Activated CD4-positive, alpha-beta memory T cell treated with anti-CD3 and anti-CD28 coated beads for 36 hours (primary cell): ENCODE measurements around the gene ARHGAP1. TPM values are rescaled to one million over a fixed set of nuclear protein-coding genes. Genes with fewer than 3 reads are reported as not detected.

Experiments
- CTCF ChIA-PET: fragments of 350-600 bp; sonication (Branson Sonifier 250); formaldehyde crosslinking; loops from one replicate; lab custom pipeline; 2021; ENCODE audit warnings: antibody characterized with exemption, inconsistent platforms; lab: Charles Lee
- POLR2A ChIA-PET: fragments of 350-600 bp; sonication (Branson Sonifier 250); formaldehyde crosslinking; loops from one replicate; lab custom pipeline; 2021; ENCODE audit warnings: antibody characterized with exemption; lab: Charles Lee
- DNase-seq: peaks from one replicate; pipeline ENCODE4 v3.0.0-alpha.2; 2020
- H3K27ac Mint-ChIP-seq: one replicate; pipeline ENCODE4 v1.8.0; 2021; ENCODE audit warnings: mixed read lengths
- H3K27me3 Mint-ChIP-seq: one replicate; pipeline ENCODE4 v1.8.0; 2021; ENCODE audit warnings: mixed read lengths
- H3K36me3 Mint-ChIP-seq: one replicate; pipeline ENCODE4 v1.8.0; 2021; ENCODE audit warnings: mixed read lengths
- H3K4me1 Mint-ChIP-seq: one replicate; pipeline ENCODE4 v1.8.0; 2021; ENCODE audit warnings: low read depth, mixed read lengths
- H3K4me3 Mint-ChIP-seq: one replicate; pipeline ENCODE4 v1.8.0; 2021; ENCODE audit warnings: mild to moderate bottlenecking, mixed read lengths
- H3K9me3 Mint-ChIP-seq: one replicate; pipeline ENCODE4 v1.8.0; 2021; ENCODE audit warnings: mixed read lengths
- intact Hi-C: fragments of 100-400 bp; cut with micrococcal nuclease; formaldehyde crosslinking; loops from one replicate; pipeline ENCODE4 v1.15.1; 2023
- total RNA-seq, 2 experiments: library from RNA; stranded (reverse); gene quantifications; one replicate each; pipeline ENCODE4 v1.2.3, GENCODE V29; 2021

Gene ARHGAP1
- total RNA-seq, 2 experiments from 2014 or later: 45.8 to 46.2 TPM

DNA sequence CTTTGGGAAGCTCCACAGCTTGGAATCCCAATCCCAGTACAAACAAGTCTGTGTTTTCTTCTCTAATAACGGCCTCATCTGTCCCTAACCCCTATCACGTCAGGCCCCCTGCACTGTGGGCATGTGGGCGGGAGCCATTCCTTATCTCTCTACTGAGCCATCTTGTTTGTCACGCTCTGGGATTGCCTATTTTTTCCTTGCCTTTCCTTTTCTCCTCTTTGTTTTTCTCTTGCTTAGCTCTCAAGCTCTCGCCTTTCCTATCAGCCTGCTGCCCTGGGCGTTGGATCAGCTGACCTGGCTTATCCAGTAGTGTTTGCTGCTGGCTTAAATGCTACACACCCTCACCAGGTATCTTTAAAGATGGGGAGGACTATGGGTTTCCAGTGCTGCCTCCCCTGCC lies 35.8 kb downstream of the ARHGAP1 start:
- ChIA-PET CTCF (no interaction called here), POLR2A (no interaction called here)
- H3K27me3 Mint-ChIP-seq: no peaks in the 10 kb centered on the region
- no peak overlapping the region for H3K4me3 Mint-ChIP-seq
- no peaks in the 10 kb centered on the region for H3K9me3 Mint-ChIP-seq
- H3K27ac Mint-ChIP-seq: no peak overlapping the region
- peaks cover 12% of the 10 kb centered on the region for H3K4me1 Mint-ChIP-seq
- intact Hi-C loops: no loop called here
- H3K36me3 Mint-ChIP-seq: peaks cover 22% of the 10 kb centered on the region
- no peak for DNase-seq

DNA sequence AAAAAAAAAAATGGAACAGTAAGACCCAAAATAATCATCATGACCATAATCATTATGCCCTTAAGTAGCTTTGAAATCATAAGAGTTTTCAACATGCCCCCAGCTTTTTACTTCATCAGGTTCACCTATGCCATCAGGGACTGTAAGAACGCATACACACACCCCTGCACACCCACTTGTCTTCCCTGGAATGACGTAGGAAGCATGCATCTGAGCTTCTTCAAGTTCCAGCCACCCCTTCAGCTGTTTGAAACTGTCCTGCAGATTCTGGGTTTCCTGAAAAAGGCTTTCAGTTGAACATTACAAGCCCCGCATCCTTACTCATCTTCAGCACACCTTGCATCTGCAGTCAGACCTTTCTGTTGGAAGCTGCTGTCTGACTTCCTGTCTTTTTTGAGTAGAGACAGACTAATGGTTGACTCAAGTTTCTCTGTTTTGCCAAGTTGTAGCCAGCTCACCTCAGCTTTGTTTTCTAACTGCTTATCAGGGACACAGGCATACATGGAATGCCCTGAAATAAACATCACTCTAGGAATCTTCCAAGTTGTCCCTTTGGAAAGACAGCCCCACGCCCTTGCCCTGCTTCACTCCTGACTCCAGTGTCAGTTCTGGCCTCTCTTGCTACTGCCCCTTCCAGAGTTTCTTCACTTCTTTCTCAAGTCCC lies 37.0 kb downstream of the ARHGAP1 start:
- CTCF ChIA-PET: no interaction called here
- DNase-seq: no peak
- POLR2A ChIA-PET: no interaction called here
- Mint-ChIP-seq H3K4me3 (no peak overlapping the region), H3K36me3 (peaks cover 18% of the 10 kb centered on the region), H3K9me3 (no peaks in the 10 kb centered on the region), H3K27me3 (no peaks in the 10 kb centered on the region), H3K4me1 (peaks cover 4% of the 10 kb centered on the region), H3K27ac (peak overlapping the region; percentile 13)
- intact Hi-C loops: no loop called here

DNA sequence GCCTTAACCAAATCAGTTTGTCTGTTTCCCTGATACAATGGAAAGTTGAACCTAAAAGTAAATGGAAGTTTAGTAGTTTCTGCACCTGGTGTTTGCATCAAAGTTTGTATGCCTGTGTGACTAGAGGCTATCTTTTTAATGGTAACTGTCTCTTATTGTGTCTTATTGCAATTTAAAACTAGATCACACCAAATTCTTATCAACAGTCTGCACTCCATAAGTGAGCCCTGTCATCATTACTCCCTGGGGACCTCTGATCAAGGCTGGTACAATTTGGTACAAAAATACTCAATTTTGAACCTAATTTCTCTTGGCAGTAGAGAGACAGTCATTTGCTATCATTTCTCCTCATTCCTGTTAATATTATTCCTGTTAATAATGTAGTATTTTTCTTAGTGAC lies 38.1 kb downstream of the ARHGAP1 start:
- Mint-ChIP-seq H3K27ac (no peak overlapping the region), H3K36me3 (peaks cover 21% of the 10 kb centered on the region)
- CTCF ChIA-PET: interaction anchor here (1.2 kb wide), 1 partner anchor 8 kb away, joined by 3 read pairs; no protein-coding TSS in a partner anchor

DNA sequence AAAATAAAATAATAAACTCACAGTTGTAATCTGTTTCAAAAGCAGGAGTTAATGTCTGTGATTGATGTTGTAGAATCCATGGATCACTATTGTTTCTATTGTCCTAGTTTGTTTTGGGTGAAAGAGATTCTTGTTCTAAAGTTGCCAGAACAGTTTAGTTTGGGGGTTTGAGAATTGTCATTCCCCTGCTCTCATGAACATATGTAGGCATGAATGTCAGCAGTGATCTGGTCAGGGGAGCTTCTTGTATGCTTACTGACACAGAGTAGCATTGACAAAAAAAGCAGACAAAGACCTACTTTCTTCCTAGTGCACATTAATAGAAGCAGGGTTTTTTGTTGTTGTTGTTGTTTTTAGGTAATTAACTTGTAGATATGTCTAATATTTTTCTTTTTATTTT lies 38.6 kb downstream of the ARHGAP1 start:
- Mint-ChIP-seq H3K4me1 (peaks cover 4% of the 10 kb centered on the region), H3K4me3 (no peak overlapping the region), H3K36me3 (peaks cover 23% of the 10 kb centered on the region), H3K27me3 (no peaks in the 10 kb centered on the region), H3K9me3 (no peaks in the 10 kb centered on the region), H3K27ac (no peak overlapping the region)
- CTCF ChIA-PET: interaction anchor here (1.2 kb wide), 1 partner anchor 9 kb away, joined by 3 read pairs; no protein-coding TSS in a partner anchor
- POLR2A ChIA-PET: no interaction called here
- intact Hi-C loops: no loop called here
- no peak for DNase-seq

More for the DNA sequence above, 38.1 kb downstream of the ARHGAP1 start:
- POLR2A ChIA-PET: no interaction called here
- no peak overlapping the region for H3K4me3 Mint-ChIP-seq
- no peak for DNase-seq
- intact Hi-C loops: no loop called here
- no peaks in the 10 kb centered on the region for H3K9me3 Mint-ChIP-seq
- H3K27me3 Mint-ChIP-seq: no peaks in the 10 kb centered on the region
- H3K4me1 Mint-ChIP-seq: peaks cover 4% of the 10 kb centered on the region

DNA sequence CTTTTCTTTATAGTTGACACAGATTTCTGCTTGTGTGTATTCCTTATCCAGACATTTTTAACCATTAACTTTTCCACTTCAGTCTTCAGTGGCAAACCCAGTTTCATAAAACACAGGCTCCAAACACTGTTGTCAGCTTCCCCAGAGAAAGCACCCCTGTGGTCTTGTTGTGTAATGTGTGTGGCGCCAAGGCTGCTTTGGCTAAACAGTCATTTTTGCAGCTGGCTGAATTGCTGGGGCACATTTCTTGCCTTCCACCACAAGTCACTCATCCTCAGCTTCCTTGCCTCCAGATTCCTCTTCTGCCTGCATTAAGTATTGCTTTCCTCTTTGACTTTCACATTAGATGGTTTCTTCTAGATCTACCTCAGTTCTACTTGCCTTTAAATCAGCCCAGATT lies 40.5 kb downstream of the ARHGAP1 start:
- Mint-ChIP-seq H3K36me3 (peaks cover 19% of the 10 kb centered on the region), H3K9me3 (no peaks in the 10 kb centered on the region), H3K27ac (no peak overlapping the region), H3K4me1 (peaks cover 4% of the 10 kb centered on the region), H3K4me3 (no peak overlapping the region), H3K27me3 (no peaks in the 10 kb centered on the region)
- intact Hi-C loops: no loop called here
- DNase-seq: no peak
- ChIA-PET CTCF (interaction anchor here (0.6 kb wide), 1 partner anchor 233 kb away, joined by 3 read pairs; no protein-coding TSS in a partner anchor), POLR2A (no interaction called here)

DNA sequence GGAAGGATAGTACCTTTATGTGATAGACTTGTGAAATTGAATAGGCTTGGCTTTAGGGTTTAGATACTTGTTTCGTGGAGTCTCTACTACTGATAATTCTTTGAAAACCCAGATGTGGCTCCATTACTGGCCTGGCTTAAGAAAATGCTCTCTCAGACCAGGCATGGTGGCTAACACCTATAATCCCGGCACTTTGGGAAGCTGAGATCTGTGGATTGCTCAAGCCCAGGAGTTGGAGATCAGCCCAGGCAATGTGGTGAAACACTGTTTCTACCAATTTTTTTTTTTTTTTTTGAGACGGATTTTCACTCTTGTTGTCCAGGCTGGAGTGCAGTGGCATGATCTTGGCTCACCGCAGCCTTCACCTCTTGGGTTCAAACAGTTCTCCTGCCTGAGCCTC lies 42.2 kb downstream of the ARHGAP1 start:
- H3K4me1 Mint-ChIP-seq: peaks cover under 1% of the 10 kb centered on the region
- intact Hi-C loops: no loop called here
- H3K9me3 Mint-ChIP-seq: no peaks in the 10 kb centered on the region
- POLR2A ChIA-PET: no interaction called here
- CTCF ChIA-PET: no interaction called here
- H3K36me3 Mint-ChIP-seq: peaks cover 13% of the 10 kb centered on the region
- no peak overlapping the region for H3K4me3 Mint-ChIP-seq
- H3K27me3 Mint-ChIP-seq: no peaks in the 10 kb centered on the region
- no peak overlapping the region for H3K27ac Mint-ChIP-seq
- DNase-seq: no peak

DNA sequence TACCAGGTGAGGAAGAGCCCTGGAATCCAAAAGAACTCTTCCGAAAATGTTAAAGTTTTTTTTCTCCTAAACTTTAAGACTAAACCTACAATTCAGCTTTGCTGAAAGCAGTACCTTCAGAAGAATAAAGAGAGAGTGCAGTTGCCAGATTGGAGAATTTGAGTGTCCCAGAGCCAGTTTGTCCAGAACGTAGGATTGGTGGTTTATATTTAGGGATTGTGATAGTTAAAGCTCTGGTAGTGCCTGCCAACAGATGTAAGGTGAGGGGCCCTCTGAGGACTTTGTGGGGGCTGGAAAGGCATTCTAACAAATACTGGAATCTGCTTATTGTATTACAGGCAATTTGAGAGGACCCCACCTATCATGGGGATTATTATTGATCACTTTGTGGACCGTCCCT lies 43.2 kb downstream of the ARHGAP1 start:
- Mint-ChIP-seq H3K27ac (no peak overlapping the region), H3K27me3 (no peaks in the 10 kb centered on the region), H3K9me3 (no peaks in the 10 kb centered on the region), H3K4me1 (no peaks in the 10 kb centered on the region), H3K36me3 (peaks cover 12% of the 10 kb centered on the region), H3K4me3 (no peak overlapping the region)
- no peak for DNase-seq
- POLR2A ChIA-PET: no interaction called here
- intact Hi-C loops: no loop called here
- CTCF ChIA-PET: no interaction called here

DNA sequence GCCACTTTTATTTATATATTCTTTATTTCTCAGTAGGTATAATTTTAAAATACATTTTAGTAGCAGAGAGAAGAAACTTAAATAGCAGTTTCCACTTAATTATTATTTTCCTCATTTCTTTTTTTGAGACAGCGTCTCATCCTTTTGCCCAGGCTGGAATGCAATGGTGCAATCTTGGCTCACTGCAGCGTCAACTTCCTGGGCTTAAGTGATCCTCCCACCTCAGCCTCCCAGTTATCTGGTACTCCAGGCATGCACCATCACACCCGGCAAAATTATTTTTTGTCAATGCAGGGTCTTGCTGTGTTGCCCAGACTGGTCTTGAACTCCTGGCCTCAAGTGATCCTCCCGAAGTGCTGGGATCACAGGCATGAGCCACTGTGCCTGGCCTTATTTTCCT lies 44.8 kb downstream of the ARHGAP1 start:
- no peak overlapping the region for H3K4me3 Mint-ChIP-seq
- H3K27ac Mint-ChIP-seq: no peak overlapping the region
- DNase-seq: no peak

DNA sequence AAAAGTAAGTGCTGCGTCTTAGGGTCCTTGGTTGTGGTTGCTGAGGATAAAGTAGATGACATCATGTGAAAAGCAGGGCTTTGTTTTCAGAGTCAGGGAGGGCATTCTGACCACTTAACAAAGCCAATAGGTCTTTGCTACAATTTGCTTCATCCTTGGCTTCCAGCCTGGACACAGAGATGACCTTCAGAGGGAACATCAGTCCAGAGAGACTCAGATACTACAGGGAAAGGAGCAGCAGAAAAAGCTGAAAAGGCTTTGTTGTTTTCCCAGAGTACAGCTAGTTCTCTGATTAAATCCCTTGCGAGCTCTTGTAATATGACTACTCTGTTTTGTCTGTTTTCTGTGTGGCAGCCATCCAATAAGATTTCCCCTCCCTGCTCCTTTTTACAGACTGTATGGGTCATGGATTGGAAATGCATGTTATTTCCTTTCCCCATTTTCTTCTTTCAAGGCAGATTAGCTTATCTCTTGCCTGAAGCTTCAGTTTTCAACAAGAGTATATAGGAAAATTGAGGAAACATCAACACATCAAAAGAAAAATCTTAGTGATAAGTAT lies 51.2 kb downstream of the ARHGAP1 start:
- Mint-ChIP-seq H3K36me3 (peaks cover 8% of the 10 kb centered on the region), H3K4me3 (no peak overlapping the region), H3K27ac (no peak overlapping the region), H3K27me3 (no peaks in the 10 kb centered on the region), H3K9me3 (no peaks in the 10 kb centered on the region), H3K4me1 (no peaks in the 10 kb centered on the region)
- intact Hi-C loops: no loop called here
- CTCF ChIA-PET: no interaction called here
- POLR2A ChIA-PET: no interaction called here
- DNase-seq: no peak

More for the DNA sequence above, 44.8 kb downstream of the ARHGAP1 start:
- H3K9me3 Mint-ChIP-seq: no peaks in the 10 kb centered on the region
- intact Hi-C loops: no loop called here
- ChIA-PET CTCF (no interaction called here), POLR2A (no interaction called here)
- H3K36me3 Mint-ChIP-seq: peaks cover 12% of the 10 kb centered on the region
- no peaks in the 10 kb centered on the region for H3K4me1 Mint-ChIP-seq
- H3K27me3 Mint-ChIP-seq: no peaks in the 10 kb centered on the region

DNA sequence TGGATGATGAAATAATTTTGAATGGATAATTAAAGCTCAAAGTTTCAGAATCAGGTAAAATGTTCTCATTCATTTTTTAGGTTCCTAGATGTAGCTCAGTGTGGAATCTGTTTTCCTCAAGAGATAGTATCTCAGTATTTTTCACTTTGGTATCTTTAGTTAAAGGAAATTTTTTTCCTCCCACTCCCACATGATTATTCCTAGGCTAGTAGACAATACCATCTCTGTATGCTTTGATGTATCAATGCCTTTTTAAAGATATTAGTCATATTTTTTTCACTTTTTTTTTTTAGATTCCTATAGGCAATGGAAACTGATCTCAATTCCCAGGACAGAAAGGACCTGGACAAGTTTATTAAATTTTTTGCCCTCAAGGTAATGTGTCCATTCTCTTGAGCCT lies 56.4 kb downstream of the ARHGAP1 start:
- H3K27ac Mint-ChIP-seq: no peak overlapping the region
- intact Hi-C loops: no loop called here
- H3K4me3 Mint-ChIP-seq: no peak overlapping the region
- H3K4me1 Mint-ChIP-seq: peaks cover 7% of the 10 kb centered on the region
- POLR2A ChIA-PET: no interaction called here
- H3K27me3 Mint-ChIP-seq: no peaks in the 10 kb centered on the region
- no peak for DNase-seq
- H3K9me3 Mint-ChIP-seq: peaks cover 2% of the 10 kb centered on the region
- CTCF ChIA-PET: no interaction called here
- peaks cover 17% of the 10 kb centered on the region for H3K36me3 Mint-ChIP-seq

DNA sequence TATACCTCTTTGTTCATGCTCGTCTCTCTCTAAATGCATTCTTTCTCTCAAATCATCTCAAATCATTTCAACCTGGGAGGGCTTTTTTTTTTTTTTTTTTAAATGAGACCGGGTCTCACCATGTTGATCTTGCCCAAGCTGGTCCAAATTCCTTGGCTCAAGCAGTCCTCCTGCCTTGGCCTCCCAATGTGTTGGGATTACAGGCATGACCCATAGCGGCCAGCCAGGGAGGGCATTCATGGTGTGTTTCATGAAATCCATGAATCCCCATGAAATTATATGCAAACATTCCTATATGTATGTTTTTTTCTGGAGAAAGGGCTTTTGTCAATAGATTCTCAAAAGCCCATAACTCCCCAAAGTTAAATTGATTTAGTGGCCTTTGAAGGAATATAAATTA lies 56.9 kb downstream of the ARHGAP1 start:
- H3K4me3 Mint-ChIP-seq: no peak overlapping the region
- ChIA-PET POLR2A (no interaction called here), CTCF (no interaction called here)
- peaks cover 7% of the 10 kb centered on the region for H3K4me1 Mint-ChIP-seq
- no peak for DNase-seq
- H3K27me3 Mint-ChIP-seq: no peaks in the 10 kb centered on the region
- intact Hi-C loops: no loop called here
- H3K36me3 Mint-ChIP-seq: peaks cover 17% of the 10 kb centered on the region
- H3K9me3 Mint-ChIP-seq: peaks cover 2% of the 10 kb centered on the region
- H3K27ac Mint-ChIP-seq: no peak overlapping the region

DNA sequence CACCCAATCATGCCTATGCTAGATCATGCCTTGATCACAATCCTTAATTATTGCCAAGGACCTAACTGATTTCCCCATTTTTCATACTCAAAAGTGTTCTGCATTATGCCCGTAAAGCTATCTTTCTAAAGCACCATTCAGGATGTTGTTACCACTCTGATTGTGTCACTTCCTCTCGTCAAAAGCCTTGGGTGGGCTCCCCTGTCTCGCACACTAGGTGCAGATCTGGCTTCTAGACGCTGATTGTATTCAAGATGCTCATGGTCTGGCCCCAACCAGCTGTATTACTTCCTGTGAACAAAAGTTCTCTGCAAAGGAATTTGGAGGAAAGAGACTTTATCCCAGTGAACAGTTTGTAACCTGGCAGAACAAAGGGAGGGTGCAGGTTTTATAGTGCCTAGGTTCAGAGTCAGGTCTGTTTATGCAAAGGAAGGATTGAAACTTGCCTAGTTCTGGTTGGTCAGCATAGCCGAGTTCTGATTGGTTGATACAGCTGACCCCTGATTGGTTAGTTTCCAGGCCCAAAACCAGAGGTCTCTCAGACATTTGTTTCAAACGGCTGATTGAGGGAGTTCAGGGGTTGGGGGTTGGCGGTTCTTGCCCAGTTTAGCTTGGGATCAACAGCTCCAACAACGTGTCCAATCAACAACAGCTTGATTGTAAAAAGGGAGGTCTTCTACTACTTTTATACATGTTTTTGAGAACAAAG lies 57.6 kb downstream of the ARHGAP1 start:
- Mint-ChIP-seq H3K4me1 (peaks cover 7% of the 10 kb centered on the region), H3K9me3 (peaks cover 2% of the 10 kb centered on the region), H3K36me3 (peaks cover 19% of the 10 kb centered on the region), H3K4me3 (no peak overlapping the region), H3K27me3 (no peaks in the 10 kb centered on the region), H3K27ac (no peak overlapping the region)
- no peak for DNase-seq
- intact Hi-C loops: no loop called here
- POLR2A ChIA-PET: no interaction called here
- CTCF ChIA-PET: interaction anchor here (1.4 kb wide), 1 partner anchor 104 kb away, joined by 3 read pairs; no protein-coding TSS in a partner anchor
